ENCODE data around the gene NOL4L.

Gene NOL4L

GRCh38 chr20:32442630-32443373 is 142.3 kb downstream of the NOL4L start:
- TF ChIP-seq JUND (IDR thresholded peaks at IDR 0.05; ENCODE audit: low read depth): no peak
- in situ Hi-C loops (cut with HindIII; ENCODE audit: low pct_unique_long_range_greater_than_20kb, low sequenced_read_pairs): no loop called here
- DNase-seq (ENCODE audit: low read depth in 1 of 2, low spot score in 1 of 2): no peak

GRCh38 chr20:32441638-32442037 is 143.5 kb downstream of the NOL4L start:
- no peak for DNase-seq (ENCODE audit: low read depth in 1 of 2, low spot score in 1 of 2)
- in situ Hi-C loops (cut with HindIII; ENCODE audit: low pct_unique_long_range_greater_than_20kb, low sequenced_read_pairs): no loop called here
- no peak for TF ChIP-seq JUND (IDR thresholded peaks at IDR 0.05; ENCODE audit: low read depth)

GRCh38 chr20:32440758-32441078 is 144.4 kb downstream of the NOL4L start:
- in situ Hi-C loops (cut with HindIII; ENCODE audit: low pct_unique_long_range_greater_than_20kb, low sequenced_read_pairs): no loop called here
- no peak for DNase-seq (ENCODE audit: low read depth in 1 of 2, low spot score in 1 of 2)
- no peak for TF ChIP-seq JUND (IDR thresholded peaks at IDR 0.05; ENCODE audit: low read depth)

GRCh38 chr20:32440069-32440757 is 144.9 kb downstream of the NOL4L start:
- no peak for TF ChIP-seq JUND (IDR thresholded peaks at IDR 0.05; ENCODE audit: low read depth)
- no peak for DNase-seq (ENCODE audit: low read depth in 1 of 2, low spot score in 1 of 2)
- in situ Hi-C loops (cut with HindIII; ENCODE audit: low pct_unique_long_range_greater_than_20kb, low sequenced_read_pairs): no loop called here

- no peak for TF ChIP-seq JUND (IDR thresholded peaks at IDR 0.05; ENCODE audit: low read depth)
- in situ Hi-C loops (cut with HindIII; ENCODE audit: low pct_unique_long_range_greater_than_20kb, low sequenced_read_pairs): no loop called here
- DNase-seq (ENCODE audit: low read depth in 1 of 2, low spot score in 1 of 2): no peak
Measured at GRCh38 chr20:32439132-32439829, 145.9 kb downstream of the NOL4L start.

GRCh38 chr20:32438331-32438858 is 146.7 kb downstream of the NOL4L start:
- in situ Hi-C loops (cut with HindIII; ENCODE audit: low pct_unique_long_range_greater_than_20kb, low sequenced_read_pairs): no loop called here
- TF ChIP-seq JUND (IDR thresholded peaks at IDR 0.05; ENCODE audit: low read depth): no peak
- no peak for DNase-seq (ENCODE audit: low read depth in 1 of 2, low spot score in 1 of 2)

GRCh38 chr20:32437391-32438074 is 147.6 kb downstream of the NOL4L start:
- in situ Hi-C loops (cut with HindIII; ENCODE audit: low pct_unique_long_range_greater_than_20kb, low sequenced_read_pairs): no loop called here
- no peak for DNase-seq (ENCODE audit: low read depth in 1 of 2, low spot score in 1 of 2)
- no peak for TF ChIP-seq JUND (IDR thresholded peaks at IDR 0.05; ENCODE audit: low read depth)

- DNase-seq (ENCODE audit: low read depth in 1 of 2, low spot score in 1 of 2): no peak
- in situ Hi-C loops (cut with HindIII; ENCODE audit: low pct_unique_long_range_greater_than_20kb, low sequenced_read_pairs): no loop called here
- no peak for TF ChIP-seq JUND (IDR thresholded peaks at IDR 0.05; ENCODE audit: low read depth)
Measured at GRCh38 chr20:32436968-32437367, 148.2 kb downstream of the NOL4L start.

GRCh38 chr20:32436142-32436861 is 148.8 kb downstream of the NOL4L start:
- no peak for TF ChIP-seq JUND (IDR thresholded peaks at IDR 0.05; ENCODE audit: low read depth)
- in situ Hi-C loops (cut with HindIII; ENCODE audit: low pct_unique_long_range_greater_than_20kb, low sequenced_read_pairs): no loop called here

GRCh38 chr20:32435449-32436107 is 149.6 kb downstream of the NOL4L start:
- no peak for DNase-seq (ENCODE audit: low read depth in 1 of 2, low spot score in 1 of 2)
- in situ Hi-C loops (cut with HindIII; ENCODE audit: low pct_unique_long_range_greater_than_20kb, low sequenced_read_pairs): no loop called here
- no peak for TF ChIP-seq JUND (IDR thresholded peaks at IDR 0.05; ENCODE audit: low read depth)

More at GRCh38 chr20:32436142-32436861, 148.8 kb downstream of the NOL4L start:
- no peak for DNase-seq (ENCODE audit: low read depth in 1 of 2, low spot score in 1 of 2)

- DNase-seq (ENCODE audit: low read depth in 1 of 2, low spot score in 1 of 2): no peak
- TF ChIP-seq JUND (IDR thresholded peaks at IDR 0.05; ENCODE audit: low read depth): no peak
- in situ Hi-C loops (cut with HindIII; ENCODE audit: low pct_unique_long_range_greater_than_20kb, low sequenced_read_pairs): no loop called here
Measured at GRCh38 chr20:32434434-32434833, 150.7 kb downstream of the NOL4L start.

Data from T47D (cell line).